ENCODE data around the gene TMEM95.

GRCh38 chr17:7367918-7368598, 13.1 kb downstream of the TMEM95 start:
- TF ChIP-seq POLR2A (IDR thresholded peaks at IDR 0.05; ENCODE audit: low read depth, low read length) (no peak), POLR2AphosphoS5 (IDR thresholded peaks at IDR 0.05; ENCODE audit: low read depth, low read length) (no peak), PAX5 (IDR thresholded peaks at IDR 0.05; ENCODE audit: insufficient read depth, low read length, severe bottlenecking) (no peak), TAF1 (IDR thresholded peaks at IDR 0.05; ENCODE audit: low read depth, low read length) (no peak), POU2F2 (IDR thresholded peaks at IDR 0.05; ENCODE audit: low read depth, low read length) (no peak), SPI1 (IDR thresholded peaks at IDR 0.05; ENCODE audit: low read depth, low read length) (no peak)

Measured in GM12891 (cell line).